ENCODE measurements around the gene PAX5. TPM values are rescaled to one million over a fixed set of nuclear protein-coding genes. Genes with fewer than 3 reads are reported as not detected.

PAX5 gene
- total and polyA plus RNA-seq, 5 donors from 2014 or later = 0.02 to 0.94 (median 0.15) TPM; not detected in 2

GRCh38 chr9:36844961-36845360 lies 189.1 kb downstream of the PAX5 start:
- ATAC-seq (ENCODE audit: low read depth in 2 of 2) = no peak
- H3K4me3 Mint-ChIP-seq = no peak overlapping the region
- Histone ChIP-seq H3K27me3 (ENCODE audit: control insufficient read depth, insufficient read depth, low read length) (no peaks in the 10 kb centered on the region), H3K9me3 (ENCODE audit: control insufficient read depth in 2 of 2, low read length in 2 of 2) (no peaks in the 10 kb centered on the region), H3K36me3 (ENCODE audit: control insufficient read depth, insufficient read depth, low read length) (no peaks in the 10 kb centered on the region), H3K4me1 (ENCODE audit: control insufficient read depth, insufficient read depth, low read length, poor library complexity, severe bottlenecking) (no peaks in the 10 kb centered on the region), H3K4me3 (ENCODE audit: low read depth, low read length) (no peak overlapping the region), H3K27ac (ENCODE audit: insufficient read depth, low read length, poor library complexity, severe bottlenecking) (no peak overlapping the region)
- H3K36me3 Mint-ChIP-seq = no peaks in the 10 kb centered on the region
- H3K27ac Mint-ChIP-seq = no peak overlapping the region
- H3K9me3 Mint-ChIP-seq = no peaks in the 10 kb centered on the region
- no peaks in the 10 kb centered on the region for H3K4me1 Mint-ChIP-seq
- H3K27me3 Mint-ChIP-seq = peaks cover 8% of the 10 kb centered on the region
- DNase-seq = no peak

- H3K9me3 ChIP-seq (ENCODE audit: control insufficient read depth in 2 of 2, low read length in 2 of 2) = no peaks in the 10 kb centered on the region
- DNase-seq (no peak), ATAC-seq (ENCODE audit: low read depth in 2 of 2) (no peak)
- H3K27me3 ChIP-seq (ENCODE audit: control insufficient read depth, insufficient read depth, low read length) = no peaks in the 10 kb centered on the region
- H3K36me3 Mint-ChIP-seq = no peaks in the 10 kb centered on the region
- H3K36me3 ChIP-seq (ENCODE audit: control insufficient read depth, insufficient read depth, low read length) = no peaks in the 10 kb centered on the region
- no peaks in the 10 kb centered on the region for H3K9me3 Mint-ChIP-seq
- no peak overlapping the region for H3K27ac ChIP-seq (ENCODE audit: insufficient read depth, low read length, poor library complexity, severe bottlenecking)
- no peak overlapping the region for H3K4me3 Mint-ChIP-seq
- H3K4me1 Mint-ChIP-seq = no peaks in the 10 kb centered on the region
- H3K4me3 ChIP-seq (ENCODE audit: low read depth, low read length) = no peak overlapping the region
- no peaks in the 10 kb centered on the region for H3K4me1 ChIP-seq (ENCODE audit: control insufficient read depth, insufficient read depth, low read length, poor library complexity, severe bottlenecking)
- peaks cover 5% of the 10 kb centered on the region for H3K27me3 Mint-ChIP-seq
- H3K27ac Mint-ChIP-seq = no peak overlapping the region
Observed at GRCh38 chr9:36843964-36844363, 190.1 kb downstream of the PAX5 start.

DNA sequence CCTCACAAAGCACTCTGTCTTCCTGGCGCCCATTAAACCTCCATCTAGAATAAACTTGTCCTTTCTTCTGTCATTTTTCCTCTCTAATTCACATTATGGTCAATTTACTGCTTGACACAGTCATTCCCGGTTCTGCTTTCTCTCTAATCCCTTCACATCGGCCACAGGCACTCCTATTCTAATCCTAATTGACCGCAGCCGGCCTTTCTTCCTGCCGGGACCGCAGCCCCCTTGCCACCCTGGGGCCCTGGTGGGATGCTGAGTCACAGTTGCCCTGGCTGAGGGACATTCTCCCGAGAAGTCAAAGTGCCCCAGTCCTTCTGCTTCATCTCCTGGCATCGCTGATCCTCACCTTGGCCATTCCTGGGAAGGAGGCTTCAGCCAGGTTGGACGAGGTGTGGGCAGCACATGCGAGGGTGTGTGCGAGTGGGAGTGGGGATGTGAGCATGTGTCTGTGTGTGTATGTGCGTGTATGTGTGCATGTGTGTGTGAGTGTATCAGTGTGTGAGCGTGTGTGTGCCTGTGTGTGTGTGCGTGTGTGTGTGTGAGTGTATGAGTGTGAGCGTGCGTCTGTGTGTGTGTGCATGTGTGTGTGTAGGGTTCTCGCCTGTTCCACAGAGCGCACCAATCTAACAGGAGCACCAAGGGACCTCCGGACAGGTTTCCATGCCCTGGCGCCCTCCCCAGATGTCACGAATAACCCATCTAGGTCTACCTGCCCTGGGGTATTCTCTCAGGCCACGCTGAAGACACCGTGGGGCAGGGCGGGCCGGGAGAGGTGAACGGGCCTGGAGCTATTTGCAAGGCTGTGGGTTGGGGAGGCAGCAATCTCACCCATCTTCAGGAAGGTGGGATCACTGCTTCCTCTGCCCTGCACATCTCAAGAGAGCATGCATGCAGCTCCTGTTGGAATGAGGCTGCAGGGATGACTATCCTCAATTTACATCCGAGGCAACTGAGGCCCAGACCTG lies 191.2 kb downstream of the PAX5 start:
- no peaks in the 10 kb centered on the region for H3K36me3 ChIP-seq (ENCODE audit: control insufficient read depth, insufficient read depth, low read length)
- ATAC-seq (ENCODE audit: low read depth in 2 of 2) = no peak
- H3K27me3 Mint-ChIP-seq = no peaks in the 10 kb centered on the region
- no peaks in the 10 kb centered on the region for H3K4me1 Mint-ChIP-seq
- H3K4me1 ChIP-seq (ENCODE audit: control insufficient read depth, insufficient read depth, low read length, poor library complexity, severe bottlenecking) = no peaks in the 10 kb centered on the region
- H3K27me3 ChIP-seq (ENCODE audit: control insufficient read depth, insufficient read depth, low read length) = no peaks in the 10 kb centered on the region
- H3K9me3 ChIP-seq (ENCODE audit: control insufficient read depth in 2 of 2, low read length in 2 of 2) = no peaks in the 10 kb centered on the region
- no peak overlapping the region for H3K27ac ChIP-seq (ENCODE audit: insufficient read depth, low read length, poor library complexity, severe bottlenecking)
- no peak overlapping the region for H3K27ac Mint-ChIP-seq
- H3K4me3 ChIP-seq (ENCODE audit: low read depth, low read length) = no peak overlapping the region
- H3K4me3 Mint-ChIP-seq = no peak overlapping the region
- no peaks in the 10 kb centered on the region for H3K36me3 Mint-ChIP-seq
- no peak for DNase-seq
- H3K9me3 Mint-ChIP-seq = no peaks in the 10 kb centered on the region

DNA sequence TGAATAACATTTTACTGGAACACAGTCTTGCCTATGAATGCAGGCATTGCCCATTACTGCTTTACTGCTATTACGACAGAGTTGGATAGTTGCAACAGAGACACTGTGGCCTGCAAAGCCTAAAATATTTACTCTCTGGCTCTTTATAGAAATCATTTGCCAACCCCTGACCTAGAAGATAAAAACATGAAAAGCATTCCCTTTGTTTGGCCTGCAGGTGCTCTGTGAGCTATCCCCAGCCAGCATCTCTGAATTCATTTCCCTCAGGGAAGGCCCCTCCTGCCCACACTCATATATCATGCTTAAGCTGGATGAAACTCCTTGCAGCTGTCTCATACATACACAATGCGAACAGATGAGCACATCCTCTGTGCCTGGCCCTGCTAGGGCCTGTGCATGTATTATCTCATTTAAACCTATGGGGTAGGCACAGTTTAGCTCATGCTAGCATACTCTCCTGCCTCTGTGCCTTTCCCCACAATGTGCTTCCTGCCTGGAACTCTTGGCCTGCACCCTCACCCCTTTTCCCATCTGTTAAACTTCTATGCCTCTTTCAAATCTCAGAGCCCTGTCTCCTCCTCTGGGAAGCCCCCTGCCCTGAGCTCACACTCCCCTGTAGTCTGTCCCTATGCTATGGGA lies 193.1 kb downstream of the PAX5 start:
- ATAC-seq (ENCODE audit: low read depth in 2 of 2) = no peak
- Histone ChIP-seq H3K27me3 (ENCODE audit: control insufficient read depth, insufficient read depth, low read length) (no peaks in the 10 kb centered on the region), H3K4me3 (ENCODE audit: low read depth, low read length) (no peak overlapping the region), H3K36me3 (ENCODE audit: control insufficient read depth, insufficient read depth, low read length) (no peaks in the 10 kb centered on the region), H3K4me1 (ENCODE audit: control insufficient read depth, insufficient read depth, low read length, poor library complexity, severe bottlenecking) (no peaks in the 10 kb centered on the region), H3K27ac (ENCODE audit: insufficient read depth, low read length, poor library complexity, severe bottlenecking) (no peak overlapping the region), H3K9me3 (ENCODE audit: control insufficient read depth in 2 of 2, low read length in 2 of 2) (no peaks in the 10 kb centered on the region)
- H3K27ac Mint-ChIP-seq = no peak overlapping the region
- H3K36me3 Mint-ChIP-seq = no peaks in the 10 kb centered on the region
- H3K27me3 Mint-ChIP-seq = no peaks in the 10 kb centered on the region
- H3K9me3 Mint-ChIP-seq = no peaks in the 10 kb centered on the region
- H3K4me1 Mint-ChIP-seq = no peaks in the 10 kb centered on the region
- no peak overlapping the region for H3K4me3 Mint-ChIP-seq
- no peak for DNase-seq

GRCh38 chr9:36839131-36839885 lies 194.8 kb downstream of the PAX5 start:
- Mint-ChIP-seq H3K9me3 (no peaks in the 10 kb centered on the region), H3K4me1 (no peaks in the 10 kb centered on the region), H3K4me3 (no peak overlapping the region), H3K36me3 (no peaks in the 10 kb centered on the region), H3K27ac (no peak overlapping the region), H3K27me3 (no peaks in the 10 kb centered on the region)
- H3K9me3 ChIP-seq (ENCODE audit: control insufficient read depth in 2 of 2, low read length in 2 of 2) = no peaks in the 10 kb centered on the region
- ATAC-seq (ENCODE audit: low read depth in 2 of 2) (no peak), DNase-seq (no peak)
- H3K4me1 ChIP-seq (ENCODE audit: control insufficient read depth, insufficient read depth, low read length, poor library complexity, severe bottlenecking) = no peaks in the 10 kb centered on the region
- H3K36me3 ChIP-seq (ENCODE audit: control insufficient read depth, insufficient read depth, low read length) = no peaks in the 10 kb centered on the region
- H3K27me3 ChIP-seq (ENCODE audit: control insufficient read depth, insufficient read depth, low read length) = no peaks in the 10 kb centered on the region
- H3K4me3 ChIP-seq (ENCODE audit: low read depth, low read length) = no peak overlapping the region
- H3K27ac ChIP-seq (ENCODE audit: insufficient read depth, low read length, poor library complexity, severe bottlenecking) = no peak overlapping the region

GRCh38 chr9:36837431-36838405 lies 196.3 kb downstream of the PAX5 start:
- H3K36me3 Mint-ChIP-seq = no peaks in the 10 kb centered on the region
- no peak overlapping the region for H3K27ac Mint-ChIP-seq
- DNase-seq (no peak), ATAC-seq (ENCODE audit: low read depth in 2 of 2) (no peak)
- H3K4me3 Mint-ChIP-seq = no peak overlapping the region
- no peaks in the 10 kb centered on the region for H3K4me1 Mint-ChIP-seq
- no peaks in the 10 kb centered on the region for H3K36me3 ChIP-seq (ENCODE audit: control insufficient read depth, insufficient read depth, low read length)
- H3K9me3 Mint-ChIP-seq = no peaks in the 10 kb centered on the region
- H3K9me3 ChIP-seq (ENCODE audit: control insufficient read depth in 2 of 2, low read length in 2 of 2) = no peaks in the 10 kb centered on the region
- H3K27ac ChIP-seq (ENCODE audit: insufficient read depth, low read length, poor library complexity, severe bottlenecking) = no peak overlapping the region
- H3K27me3 Mint-ChIP-seq = no peaks in the 10 kb centered on the region
- no peaks in the 10 kb centered on the region for H3K4me1 ChIP-seq (ENCODE audit: control insufficient read depth, insufficient read depth, low read length, poor library complexity, severe bottlenecking)
- H3K27me3 ChIP-seq (ENCODE audit: control insufficient read depth, insufficient read depth, low read length) = no peaks in the 10 kb centered on the region
- no peak overlapping the region for H3K4me3 ChIP-seq (ENCODE audit: low read depth, low read length)

GRCh38 chr9:36836486-36836885 lies 197.6 kb downstream of the PAX5 start:
- no peak for ATAC-seq (ENCODE audit: low read depth in 2 of 2)
- no peak overlapping the region for H3K27ac ChIP-seq (ENCODE audit: insufficient read depth, low read length, poor library complexity, severe bottlenecking)
- H3K9me3 ChIP-seq (ENCODE audit: control insufficient read depth in 2 of 2, low read length in 2 of 2) = no peaks in the 10 kb centered on the region
- no peaks in the 10 kb centered on the region for H3K4me1 ChIP-seq (ENCODE audit: control insufficient read depth, insufficient read depth, low read length, poor library complexity, severe bottlenecking)
- H3K4me3 Mint-ChIP-seq = no peak overlapping the region
- no peaks in the 10 kb centered on the region for H3K36me3 Mint-ChIP-seq
- H3K4me1 Mint-ChIP-seq = no peaks in the 10 kb centered on the region
- H3K4me3 ChIP-seq (ENCODE audit: low read depth, low read length) = no peak overlapping the region
- no peaks in the 10 kb centered on the region for H3K9me3 Mint-ChIP-seq
- no peaks in the 10 kb centered on the region for H3K27me3 Mint-ChIP-seq
- no peak for DNase-seq
- H3K36me3 ChIP-seq (ENCODE audit: control insufficient read depth, insufficient read depth, low read length) = no peaks in the 10 kb centered on the region
- no peak overlapping the region for H3K27ac Mint-ChIP-seq
- H3K27me3 ChIP-seq (ENCODE audit: control insufficient read depth, insufficient read depth, low read length) = no peaks in the 10 kb centered on the region

Data from CD4-positive, CD25-positive, alpha-beta regulatory T cell (primary cell).